Nephron (organoid): ENCODE measurements around the gene C20orf202.

Experiments used
- H3K27ac Mint-ChIP-seq, 3 experiments: 2 replicates each; pipeline ENCODE4 v1.8.0; 2020; ENCODE audit warnings: mixed read lengths in 3 of 3, mild to moderate bottlenecking in 2 of 3, moderate library complexity in 1 of 3
- H3K27me3 Mint-ChIP-seq: 2 replicates; pipeline ENCODE4 v1.8.0; 2021; ENCODE audit warnings: low read depth, mild to moderate bottlenecking, moderate library complexity, mixed read lengths
- H3K36me3 Mint-ChIP-seq: 2 replicates; pipeline ENCODE4 v1.8.0; 2020; ENCODE audit warnings: low read depth, mixed read lengths
- H3K4me1 Mint-ChIP-seq: 2 replicates; pipeline ENCODE4 v1.8.0; 2020; ENCODE audit warnings: mixed read lengths
- H3K4me3 Mint-ChIP-seq, 3 experiments: 2 replicates each; pipeline ENCODE4 v1.8.0; 2020; ENCODE audit warnings: mild to moderate bottlenecking in 3 of 3, mixed read lengths in 3 of 3, moderate library complexity in 2 of 3
- H3K9me3 Mint-ChIP-seq: 2 replicates; pipeline ENCODE4 v1.8.0; 2020; ENCODE audit warnings: mixed read lengths
- CTCF ChIP-seq, 3 experiments: fragments of 200-600 bp; sonication (generic); IDR thresholded peaks; one replicate each; pipeline ENCODE4 v1.5.0; 2021; ENCODE audit warnings: antibody characterized with exemption in 3 of 3; ENCODE audit not compliant: unreplicated experiment in 3 of 3

The C20orf202 gene

GRCh38 chr20:1178623-1179022, 24.6 kb upstream of the C20orf202 start:
- Mint-ChIP-seq H3K9me3 (no peaks in the 10 kb centered on the region), H3K36me3 (peaks cover 13% of the 10 kb centered on the region), H3K4me1 (no peaks in the 10 kb centered on the region), H3K27ac (no peak overlapping the region), H3K27me3 (peaks cover 19% of the 10 kb centered on the region), H3K4me3 (no peak overlapping the region)
- TF ChIP-seq CTCF (IDR thresholded peaks at IDR 0.05; ENCODE audit: unreplicated experiment in 3 of 3) = no peak

- H3K27me3 Mint-ChIP-seq = peaks cover 31% of the 10 kb centered on the region
- no peak overlapping the region for H3K27ac Mint-ChIP-seq
- H3K4me1 Mint-ChIP-seq = peaks cover 8% of the 10 kb centered on the region
- H3K36me3 Mint-ChIP-seq = no peaks in the 10 kb centered on the region
- H3K9me3 Mint-ChIP-seq = no peaks in the 10 kb centered on the region
- no peak overlapping the region for H3K4me3 Mint-ChIP-seq
- no peak for TF ChIP-seq CTCF (IDR thresholded peaks at IDR 0.05; ENCODE audit: unreplicated experiment in 3 of 3)
Observed at GRCh38 chr20:1180949-1181348, 22.3 kb upstream of the C20orf202 start.

DNA sequence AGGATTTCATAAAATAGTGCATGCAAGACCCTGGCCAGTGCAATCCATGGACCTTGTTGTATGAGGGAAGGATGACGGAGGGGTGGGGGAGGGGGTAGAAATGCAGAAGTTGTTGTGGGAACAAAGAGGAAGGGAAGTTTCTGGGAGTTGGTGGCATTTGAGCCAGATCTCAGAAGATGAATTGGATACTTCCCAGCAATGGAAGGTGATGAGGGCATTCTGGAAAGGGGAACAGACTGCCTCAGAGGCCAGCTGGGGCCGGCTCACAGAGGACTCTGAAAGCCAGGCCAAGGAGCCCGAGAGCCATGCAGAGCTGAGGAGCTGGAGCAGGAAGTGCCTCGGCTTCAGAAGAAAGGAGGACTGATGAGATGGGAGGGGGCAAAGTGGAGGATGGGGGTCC, 21.1 kb upstream of the C20orf202 start:
- Mint-ChIP-seq H3K36me3 (no peaks in the 10 kb centered on the region), H3K27me3 (peaks cover 31% of the 10 kb centered on the region), H3K27ac (no peak overlapping the region), H3K4me3 (no peak overlapping the region), H3K9me3 (no peaks in the 10 kb centered on the region), H3K4me1 (peaks cover 11% of the 10 kb centered on the region)
- TF ChIP-seq CTCF (IDR thresholded peaks at IDR 0.05; ENCODE audit: unreplicated experiment in 3 of 3) = no peak

DNA sequence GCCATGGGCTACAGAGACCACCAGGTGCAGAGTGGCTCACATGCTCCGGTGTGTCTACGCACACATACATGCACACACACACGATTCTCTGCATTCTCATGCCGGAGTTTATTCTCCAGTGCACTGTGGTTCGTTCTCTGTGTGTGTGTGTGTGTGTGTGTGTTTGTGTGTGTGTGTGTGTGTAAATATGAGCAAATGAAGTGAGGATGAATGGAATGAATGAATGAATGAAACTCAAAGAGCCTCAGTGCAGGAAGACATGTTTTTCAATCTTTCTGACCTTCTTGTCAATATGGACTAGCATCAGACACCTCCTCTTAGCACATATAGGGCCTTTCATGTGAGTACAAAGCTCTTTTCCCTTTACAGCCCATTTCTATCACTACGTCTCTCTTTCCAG, 20.1 kb upstream of the C20orf202 start:
- Mint-ChIP-seq H3K27me3 (peaks cover 31% of the 10 kb centered on the region), H3K27ac (no peak overlapping the region), H3K4me1 (peaks cover 11% of the 10 kb centered on the region), H3K9me3 (no peaks in the 10 kb centered on the region), H3K4me3 (peak overlapping the region; percentile 54 to 80 (median 60)), H3K36me3 (no peaks in the 10 kb centered on the region)
- TF ChIP-seq CTCF (IDR thresholded peaks at IDR 0.05; ENCODE audit: unreplicated experiment in 3 of 3) = no peak

- H3K27me3 Mint-ChIP-seq = peaks cover 34% of the 10 kb centered on the region
- H3K4me1 Mint-ChIP-seq = peaks cover 11% of the 10 kb centered on the region
- no peaks in the 10 kb centered on the region for H3K9me3 Mint-ChIP-seq
- no peak for TF ChIP-seq CTCF (IDR thresholded peaks at IDR 0.05; ENCODE audit: unreplicated experiment in 3 of 3)
- no peaks in the 10 kb centered on the region for H3K36me3 Mint-ChIP-seq
- no peak overlapping the region for H3K27ac Mint-ChIP-seq
- H3K4me3 Mint-ChIP-seq = peak overlapping the region; percentile 80 to 84 (median 82)
Observed at GRCh38 chr20:1184260-1184637, 19.0 kb upstream of the C20orf202 start.

- Mint-ChIP-seq H3K27me3 (peaks cover 38% of the 10 kb centered on the region), H3K27ac (no peak within 1 kb of the TSS), H3K4me3 (peak within 1 kb of the TSS; percentile 81 to 84 (median 84)), H3K9me3 (no peaks in the 10 kb centered on the region), H3K36me3 (no peaks in the 10 kb centered on the region), H3K4me1 (peaks cover 11% of the 10 kb centered on the region)
- no peak for TF ChIP-seq CTCF (IDR thresholded peaks at IDR 0.05; ENCODE audit: unreplicated experiment in 3 of 3)
Observed at GRCh38 chr20:1184638-1185315, 18.5 kb upstream of the C20orf202 start, which contains the start of gene TMEM74B. TSS of gene TMEM74B (minus strand) at chr20:1184981. CDS start at chr20:1183801, 1,180 bp downstream.
